RPMI8226 (cell line): Measurements from ENCODE around the gene SMOC2.
A peak's percentile ranks its signal among the peaks of the same experiment; 100 is the strongest.
"Not testable (repeated sequence)": the region's sequence is repeated elsewhere in the genome, so short reads cannot be mapped to it uniquely, and the experiment has no call there.

Experiments used
- DNase-seq: peaks from one replicate; pipeline ENCODE4 v3.0.0-alpha.2; 2015

SMOC2 gene

DNA sequence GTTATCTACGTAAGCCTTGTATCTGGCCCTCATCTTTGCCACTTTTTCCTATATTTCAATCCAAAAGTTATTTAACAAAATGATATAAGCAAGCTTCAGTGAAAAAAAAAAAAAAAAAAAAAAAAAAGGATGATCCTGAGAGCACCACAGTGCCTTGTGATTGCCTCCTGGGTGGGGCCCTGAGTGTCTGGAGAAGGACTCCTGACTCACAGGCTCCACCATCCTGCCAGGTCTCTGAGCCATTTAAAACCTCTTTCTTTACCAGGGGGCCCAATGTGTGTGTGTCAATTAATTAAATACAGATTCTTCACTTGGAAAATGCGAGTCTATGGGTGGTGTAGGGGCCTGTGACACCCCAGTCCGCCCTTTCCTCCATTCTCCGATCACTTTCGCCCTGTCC, 105.2 kb downstream of the SMOC2 start:
- no peak for DNase-seq

DNA sequence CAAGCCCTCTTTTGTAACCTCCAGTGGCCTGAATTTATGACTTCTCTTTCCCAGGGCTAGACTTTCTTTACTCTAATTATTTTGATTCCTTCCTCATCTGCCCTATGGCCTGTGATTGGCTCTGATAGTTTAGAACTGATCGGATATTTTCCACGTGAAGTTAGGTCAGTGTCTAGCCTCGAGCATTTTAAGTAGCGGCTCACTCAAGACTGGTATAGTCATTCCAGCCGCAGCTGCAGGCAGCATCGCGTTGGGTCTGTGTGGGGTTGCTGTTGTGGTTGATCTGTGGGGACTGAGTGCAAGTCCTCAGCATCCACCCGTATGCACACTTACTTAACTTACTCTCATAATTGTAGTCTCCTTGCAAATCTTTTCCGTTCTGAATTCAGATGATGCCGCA, 105.7 kb downstream of the SMOC2 start:
- no peak for DNase-seq

- no peak for DNase-seq
These were observed 109.3 kb downstream of the SMOC2 start for GRCh38 chr6:168550326-168550725.

- no peak for DNase-seq
These were observed 113.5 kb downstream of the SMOC2 start for GRCh38 chr6:168554472-168554871.

GRCh38 chr6:168554898-168555617, 114.1 kb downstream of the SMOC2 start:
- DNase-seq, result no peak

DNA sequence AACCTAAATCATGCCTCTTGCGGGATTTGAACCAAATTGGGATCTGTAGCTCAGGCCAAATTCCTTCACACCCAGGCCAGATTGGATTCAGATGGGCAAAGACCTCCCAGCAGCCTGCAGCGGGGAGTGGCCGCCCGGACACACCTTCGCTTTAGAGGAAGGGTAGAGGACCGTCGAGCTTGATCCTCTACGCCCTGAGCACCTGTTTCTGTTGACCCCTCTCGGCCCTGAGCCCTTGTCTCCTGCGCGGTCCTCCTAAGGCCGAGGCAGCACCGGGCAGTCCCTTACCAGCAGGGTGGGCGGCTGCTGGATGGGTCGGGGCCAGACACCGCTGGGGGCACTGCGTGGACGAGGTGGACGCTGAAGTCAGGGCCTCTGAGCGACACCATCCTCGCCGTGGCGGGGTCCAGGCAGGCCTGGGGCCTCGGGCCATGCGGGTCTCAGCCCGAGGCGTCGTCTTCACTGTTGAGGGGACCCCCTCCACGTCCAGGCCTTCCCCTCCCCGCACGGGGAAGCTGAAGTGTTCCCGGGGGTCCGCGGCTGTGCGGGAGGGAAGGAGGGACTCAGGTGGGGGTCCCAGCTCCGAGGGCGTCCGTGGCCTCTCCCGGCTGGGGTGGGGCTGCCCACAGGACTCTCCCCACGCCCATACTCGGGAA, 114.8 kb downstream of the SMOC2 start:
- no peak for DNase-seq

DNA sequence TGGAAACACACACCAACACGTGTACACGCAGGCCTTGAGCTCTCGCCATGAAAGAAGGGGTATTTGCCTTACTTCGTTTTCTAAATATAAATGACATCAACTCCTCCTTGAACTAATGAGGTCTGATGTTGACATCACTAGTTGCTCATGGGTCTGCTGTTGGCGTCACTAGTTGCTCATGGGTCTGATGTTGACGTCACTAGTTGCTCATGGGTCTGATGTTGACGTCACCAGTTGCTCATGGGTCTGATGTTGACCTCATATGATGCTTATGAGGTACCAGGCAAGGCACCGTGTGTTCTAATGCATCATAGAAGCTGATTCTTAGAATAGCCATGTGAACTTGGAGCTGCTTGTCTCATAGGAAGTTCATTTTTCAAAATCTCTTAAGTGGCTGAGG, 116.5 kb downstream of the SMOC2 start:
- DNase-seq, result no peak

DNA sequence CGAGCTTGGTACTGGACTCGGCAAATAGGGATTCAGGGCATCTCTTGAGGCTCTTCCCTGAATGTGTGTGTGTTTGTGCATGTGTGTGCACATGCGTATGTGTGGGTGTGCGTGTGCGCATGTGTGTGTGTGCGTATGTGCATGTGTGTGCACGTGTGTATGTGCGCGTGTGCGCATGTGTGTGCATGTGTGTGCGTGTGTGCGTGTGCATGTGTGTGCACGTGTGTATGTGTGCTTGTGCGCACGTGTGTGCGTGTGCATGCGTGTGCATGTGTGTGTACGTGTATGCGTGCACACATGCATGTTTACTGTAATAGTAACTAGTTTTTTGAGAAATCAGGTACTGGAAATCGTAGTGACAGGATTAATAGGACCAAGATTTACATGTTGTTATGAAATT, 117.7 kb downstream of the SMOC2 start:
- DNase-seq, result no peak

DNA sequence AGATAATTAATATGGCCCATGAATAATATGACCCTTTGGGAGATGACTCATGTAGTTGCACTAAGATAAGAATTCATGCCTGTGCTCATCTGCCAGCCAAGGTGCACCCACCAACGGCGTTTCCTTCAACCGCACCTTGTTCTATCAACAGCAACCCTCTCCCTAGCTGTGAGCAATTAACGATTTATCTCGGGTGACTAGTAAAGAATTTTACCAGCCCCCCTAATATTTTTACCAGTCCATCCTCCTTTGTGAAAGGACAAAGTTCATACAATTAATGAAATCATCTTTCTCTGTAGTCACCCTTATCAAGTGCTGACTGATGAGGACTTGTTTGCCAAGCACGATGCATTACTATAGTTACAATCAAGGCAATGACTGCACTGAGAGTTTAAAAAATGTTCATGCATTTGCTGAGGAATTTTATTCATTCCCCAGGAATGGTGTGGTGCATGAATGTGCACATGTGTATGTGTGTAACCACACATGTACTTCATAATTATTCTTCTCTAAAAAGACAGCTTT, 118.7 kb downstream of the SMOC2 start:
- no peak for DNase-seq

GRCh38 chr6:168560126-168560525, 119.1 kb downstream of the SMOC2 start:
- no peak for DNase-seq

- DNase-seq, result no peak
These were observed 121.7 kb downstream of the SMOC2 start for GRCh38 chr6:168562576-168563151.

DNA sequence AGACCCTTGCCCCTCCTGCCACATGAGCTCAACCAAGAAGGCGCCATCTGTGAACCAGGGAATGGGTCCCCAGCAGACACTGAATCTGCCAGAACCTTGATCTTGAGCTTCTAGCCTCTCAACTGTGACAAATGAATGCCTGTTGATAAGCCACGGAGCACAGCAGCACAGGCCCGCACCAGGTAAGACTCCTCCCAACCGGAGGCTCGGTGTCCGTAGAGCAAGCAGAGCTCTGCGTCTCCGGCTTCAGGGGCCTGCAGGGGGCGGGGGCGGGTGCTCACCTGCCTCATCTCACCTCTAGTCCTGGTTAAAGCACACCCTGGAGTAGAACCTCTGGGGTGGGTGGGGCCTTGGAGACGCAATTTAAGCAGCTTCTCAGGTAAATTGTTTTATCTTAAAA, 122.7 kb downstream of the SMOC2 start:
- no peak for DNase-seq

DNA sequence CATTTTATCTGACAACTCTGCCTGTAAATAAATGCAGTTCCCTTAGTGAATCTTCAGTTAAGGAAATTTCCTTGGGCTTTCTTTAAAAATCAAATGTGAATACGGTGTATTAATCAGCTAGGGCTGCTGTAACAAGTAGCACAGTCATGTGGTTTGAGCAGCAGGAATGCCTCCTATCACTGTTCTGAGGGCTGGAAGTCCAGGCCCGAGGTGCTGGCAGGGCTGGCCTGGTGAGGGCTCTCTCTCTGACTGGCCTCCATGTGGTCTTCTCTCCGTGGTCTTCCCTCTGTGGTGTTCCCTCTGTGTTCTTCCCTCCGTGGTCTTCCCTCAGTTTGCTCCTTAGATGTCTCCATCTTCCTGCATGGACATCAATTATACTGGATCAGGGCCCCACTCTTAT, 124.1 kb downstream of the SMOC2 start:
- DNase-seq, result no peak

DNA sequence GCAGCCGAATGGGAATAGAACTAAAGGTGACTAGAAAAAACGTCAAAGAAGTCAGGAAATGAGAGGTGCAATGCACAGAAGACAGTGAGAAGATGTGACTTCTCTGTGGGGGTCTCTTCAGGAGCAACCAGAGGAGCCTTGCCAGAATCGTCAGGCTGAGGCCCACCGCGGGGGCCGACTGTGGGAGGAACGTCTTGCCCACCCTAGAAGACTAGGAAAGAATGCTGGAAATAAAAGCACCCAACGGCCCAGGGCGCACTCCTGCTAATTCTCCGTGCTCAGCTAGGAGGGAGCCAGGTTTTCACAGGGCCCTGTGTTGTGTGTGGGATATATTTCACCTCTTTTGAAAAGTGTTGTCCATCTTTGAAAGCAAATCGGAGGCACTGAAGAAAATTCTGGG, 129.2 kb downstream of the SMOC2 start:
- DNase-seq, result no peak

GRCh38 chr6:168571268-168571667, 130.3 kb downstream of the SMOC2 start:
- no peak for DNase-seq

DNA sequence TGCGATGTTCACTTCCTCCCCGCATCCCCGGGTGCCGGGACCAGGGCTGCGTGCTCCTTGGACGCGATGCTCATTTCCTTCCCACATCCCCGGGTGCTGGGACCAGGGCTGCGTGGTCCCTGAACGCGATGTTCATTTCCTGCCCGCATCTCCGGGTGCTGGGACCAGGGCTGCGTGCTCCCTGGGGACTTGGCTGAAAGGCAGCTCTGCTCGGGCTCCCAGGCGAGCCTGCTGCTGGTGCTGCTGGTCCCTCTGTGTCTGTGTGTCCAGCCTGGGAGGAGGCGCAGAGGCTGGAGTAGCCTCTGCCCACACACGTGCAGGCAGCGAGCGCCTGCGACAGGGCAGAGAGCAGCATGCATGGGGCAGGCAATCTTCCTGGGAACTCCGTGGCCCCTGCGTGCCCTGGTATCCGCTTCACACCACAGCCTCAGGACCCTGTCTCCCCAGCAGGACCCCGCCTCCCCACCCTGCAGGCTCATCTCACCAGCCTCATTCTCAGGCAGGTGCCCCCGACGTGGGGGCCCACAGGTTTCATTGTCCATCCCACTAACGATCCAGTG, 132.4 kb downstream of the SMOC2 start:
- not testable (repeated sequence) for DNase-seq

- DNase-seq, result no peak
These were observed 133.2 kb downstream of the SMOC2 start for GRCh38 chr6:168574075-168574698.

DNA sequence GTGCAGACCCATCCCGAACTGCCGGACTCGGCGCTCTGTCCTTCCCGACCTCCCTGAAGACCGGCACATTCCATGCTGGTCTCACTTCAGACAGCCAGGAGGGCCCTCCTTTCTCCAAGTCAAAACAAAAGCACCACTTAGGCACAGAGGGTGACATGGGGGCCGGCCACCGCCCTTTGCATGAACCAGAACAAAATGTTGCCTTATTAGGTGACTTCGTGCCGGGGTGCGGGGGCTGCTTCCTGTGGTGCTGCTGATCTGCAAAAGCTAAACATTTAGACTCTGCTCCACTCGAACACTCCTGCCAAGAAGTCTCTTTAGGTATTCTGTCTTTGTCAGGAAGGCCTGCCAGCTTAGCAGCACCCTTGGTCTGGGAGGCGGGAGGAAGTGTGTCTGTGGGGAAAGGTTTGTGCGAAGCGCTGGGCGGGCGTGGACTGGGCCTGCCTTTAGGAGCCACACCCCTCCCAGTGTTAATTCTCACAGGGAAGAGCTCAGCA, 133.8 kb downstream of the SMOC2 start:
- peak; percentile 35 for DNase-seq

GRCh38 chr6:168575346-168576098, 134.5 kb downstream of the SMOC2 start:
- DNase-seq, result no peak

DNA sequence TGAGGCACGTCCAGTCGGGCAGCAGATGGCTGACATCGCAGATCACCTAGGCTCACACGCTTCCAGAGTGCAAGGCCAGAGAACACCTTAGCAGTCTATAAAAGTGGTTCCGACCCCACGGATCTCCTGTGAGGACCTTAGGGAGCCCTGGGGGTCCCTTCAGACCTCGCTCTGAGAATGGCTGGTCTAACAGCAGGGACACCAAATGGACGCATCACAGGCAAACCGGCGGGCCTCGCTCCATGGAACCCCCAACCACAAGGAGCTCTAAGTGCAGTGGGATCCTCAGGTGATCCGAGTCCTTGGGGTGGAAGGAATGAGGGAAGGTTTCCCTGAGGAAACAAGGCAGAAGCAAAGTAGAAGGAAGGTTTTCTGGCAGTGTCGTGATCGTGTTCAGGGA, 135.4 kb downstream of the SMOC2 start:
- DNase-seq, result no peak

DNA sequence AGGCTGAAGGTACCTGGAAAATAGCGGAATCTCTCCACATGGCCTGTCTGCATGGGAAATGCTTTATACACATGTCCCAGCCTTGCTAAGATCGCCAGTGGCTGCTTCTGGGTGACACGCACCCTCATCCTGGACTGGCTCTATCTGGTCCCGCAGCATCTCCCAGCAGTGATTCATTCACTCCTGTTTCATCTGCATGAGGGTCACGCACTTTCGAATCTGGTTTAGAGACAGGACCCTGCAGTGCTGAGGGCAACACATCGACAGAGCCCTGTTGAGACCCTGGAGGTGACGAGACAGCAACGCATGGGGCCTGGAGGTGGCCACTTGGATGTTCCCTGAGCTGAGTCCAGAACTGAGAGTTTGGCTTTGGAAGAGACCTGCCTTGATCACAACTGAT, 136.5 kb downstream of the SMOC2 start:
- DNase-seq, result no peak

DNA sequence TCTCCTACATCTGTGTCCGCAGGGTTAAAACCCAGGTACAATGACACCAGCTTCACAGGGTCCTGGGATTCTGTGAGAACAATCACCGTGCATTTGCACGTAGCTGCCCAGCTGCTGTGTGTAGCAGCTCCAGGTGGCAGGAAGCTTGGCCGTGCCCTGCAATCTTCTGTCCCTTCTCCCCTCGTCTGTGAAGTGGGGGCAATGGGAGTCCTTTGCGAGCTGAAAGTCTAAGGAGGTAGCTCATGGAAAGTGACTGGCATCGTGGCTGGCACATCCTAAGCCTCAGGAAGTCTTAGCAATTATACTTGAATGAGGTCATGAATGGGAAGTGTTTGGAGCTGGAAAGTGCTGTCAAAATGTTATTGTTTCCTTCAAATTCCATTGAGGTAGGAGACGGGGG, 137.1 kb downstream of the SMOC2 start:
- DNase-seq, result no peak
